ENCODE results near the gene GIPC1.
A peak's percentile ranks its signal among the peaks of the same experiment; 100 is the strongest.

Gene GIPC1

DNA sequence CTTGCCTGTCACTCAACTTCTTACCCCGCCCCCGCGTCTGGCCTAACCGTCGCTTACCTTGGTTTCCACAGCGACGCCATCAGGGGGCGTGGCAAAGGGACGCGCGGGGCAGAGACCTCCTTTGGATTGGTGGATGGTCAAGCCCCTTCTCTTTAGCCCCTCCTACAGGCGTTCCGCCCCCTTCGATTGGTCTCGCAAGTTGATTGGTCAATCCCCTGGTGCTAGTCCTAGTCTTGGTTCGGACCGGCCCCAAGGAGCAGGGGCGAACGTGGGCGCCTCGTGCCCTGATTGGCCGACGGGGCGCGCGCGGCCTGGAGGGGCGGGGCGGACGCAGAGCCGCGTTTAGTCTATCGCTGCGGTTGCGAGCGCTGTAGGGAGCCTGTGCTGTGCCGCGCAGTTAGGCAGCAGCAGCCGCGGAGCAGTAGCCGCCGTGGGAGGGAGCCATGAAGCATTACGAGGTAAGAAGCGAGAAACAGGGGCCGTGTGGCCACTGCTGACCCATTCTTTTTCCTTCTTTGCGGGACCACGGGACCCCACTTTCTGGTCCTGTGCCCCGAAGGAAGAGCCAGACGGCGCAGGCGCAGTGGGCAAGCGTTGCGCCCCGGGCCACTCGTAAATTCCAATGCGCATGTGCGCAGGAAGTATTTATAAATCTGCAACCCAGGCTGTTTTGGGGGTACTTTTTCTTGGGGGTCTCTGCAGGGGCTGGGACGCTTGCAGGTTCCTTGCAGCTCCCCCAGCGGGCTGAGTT, 33.5 kb upstream of the GIPC1 start, which contains the start of gene TECR:
TSS of gene TECR (plus strand) at position 341 of the 751 bp plus-strand sequence. CDS start at position 444, 103 bp downstream.
- peak within 1 kb of the TSS; percentile 68 for H3K9ac ChIP-seq
- no peaks in the 10 kb centered on the region for H4K20me1 ChIP-seq (ENCODE audit: insufficient read depth)
- H3K79me2 ChIP-seq (ENCODE audit: insufficient read depth, low read depth), result peaks cover 30% of the 10 kb centered on the region
- H3K27ac ChIP-seq, result peak within 1 kb of the TSS; percentile 49
- H3K36me3 ChIP-seq (ENCODE audit: insufficient read depth), result no peaks in the 10 kb centered on the region
- no peaks in the 10 kb centered on the region for H3K27me3 ChIP-seq (ENCODE audit: insufficient read depth, low read depth)
- no peak within 1 kb of the TSS for H3K4me3 ChIP-seq (IDR thresholded peaks at IDR 0.05; ENCODE audit: insufficient read depth, low read depth, low read length)
- H2AFZ ChIP-seq (ENCODE audit: low read depth), result peak within 1 kb of the TSS; percentile 90
- TF ChIP-seq, protein P1, sequence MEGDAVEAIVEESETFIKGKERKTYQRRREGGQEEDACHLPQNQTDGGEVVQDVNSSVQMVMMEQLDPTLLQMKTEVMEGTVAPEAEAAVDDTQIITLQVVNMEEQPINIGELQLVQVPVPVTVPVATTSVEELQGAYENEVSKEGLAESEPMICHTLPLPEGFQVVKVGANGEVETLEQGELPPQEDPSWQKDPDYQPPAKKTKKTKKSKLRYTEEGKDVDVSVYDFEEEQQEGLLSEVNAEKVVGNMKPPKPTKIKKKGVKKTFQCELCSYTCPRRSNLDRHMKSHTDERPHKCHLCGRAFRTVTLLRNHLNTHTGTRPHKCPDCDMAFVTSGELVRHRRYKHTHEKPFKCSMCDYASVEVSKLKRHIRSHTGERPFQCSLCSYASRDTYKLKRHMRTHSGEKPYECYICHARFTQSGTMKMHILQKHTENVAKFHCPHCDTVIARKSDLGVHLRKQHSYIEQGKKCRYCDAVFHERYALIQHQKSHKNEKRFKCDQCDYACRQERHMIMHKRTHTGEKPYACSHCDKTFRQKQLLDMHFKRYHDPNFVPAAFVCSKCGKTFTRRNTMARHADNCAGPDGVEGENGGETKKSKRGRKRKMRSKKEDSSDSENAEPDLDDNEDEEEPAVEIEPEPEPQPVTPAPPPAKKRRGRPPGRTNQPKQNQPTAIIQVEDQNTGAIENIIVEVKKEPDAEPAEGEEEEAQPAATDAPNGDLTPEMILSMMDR (conservative IDR thresholded peaks at IDR 0.05; ENCODE audit: low read depth, low read length), result 0 out of 2 replicates have a peak, but pooled peaks have one; percentile 14
- peak within 1 kb of the TSS; percentile 71 for H3K4me2 ChIP-seq
- H3K4me1 ChIP-seq (ENCODE audit: low read depth, poor library complexity, severe bottlenecking), result peaks cover 15% of the 10 kb centered on the region

DNA sequence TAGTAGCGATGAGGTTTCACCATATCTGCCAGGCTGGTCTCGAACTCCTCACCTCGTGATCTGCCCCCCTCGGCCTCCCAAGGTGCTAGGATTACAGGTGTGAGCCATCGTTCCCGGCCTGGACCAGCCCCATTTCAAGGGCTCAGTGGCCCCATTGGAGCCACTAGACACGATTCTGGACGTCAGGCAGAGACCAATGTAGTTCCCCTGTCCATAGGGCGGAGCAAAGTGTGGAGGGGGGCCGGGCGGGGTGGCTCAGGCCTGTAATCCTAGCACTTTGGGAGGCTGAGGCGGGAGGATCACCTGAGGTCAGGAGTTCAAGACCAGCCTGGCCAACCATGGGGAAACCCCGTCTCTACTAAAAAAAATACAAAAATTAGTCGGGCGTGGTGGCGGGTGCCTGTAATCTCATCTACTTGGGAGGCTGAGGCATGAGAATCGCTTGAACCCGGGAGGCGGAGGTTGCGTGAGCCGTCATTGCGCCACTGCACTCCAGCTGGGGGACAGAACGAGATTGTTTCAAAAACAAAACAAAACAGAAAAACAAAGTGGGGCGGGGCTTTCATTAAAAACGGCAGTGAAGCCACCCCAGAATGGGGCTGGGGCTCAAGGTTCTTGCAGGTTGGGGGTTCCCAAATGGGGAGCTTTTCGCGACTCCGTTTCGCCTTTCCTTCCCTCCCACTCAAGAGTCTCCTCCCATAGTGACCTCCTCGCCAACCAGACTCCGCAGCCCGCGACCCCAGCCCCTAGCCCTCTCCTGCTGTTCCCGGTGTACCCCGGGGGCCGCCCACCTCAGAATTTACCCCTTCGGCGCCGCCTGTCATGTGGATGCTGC, 32.7 kb upstream of the GIPC1 start:
- H3K27ac ChIP-seq, result no peak overlapping the region; the same call in 1 of the 2 replicates
- no peaks in the 10 kb centered on the region for H3K27me3 ChIP-seq (ENCODE audit: insufficient read depth, low read depth)
- TF ChIP-seq, protein P1 (conservative IDR thresholded peaks at IDR 0.05; ENCODE audit: low read depth, low read length), result no peak
- H3K4me3 ChIP-seq (IDR thresholded peaks at IDR 0.05; ENCODE audit: insufficient read depth, low read depth, low read length), result no peak overlapping the region
- H3K79me2 ChIP-seq (ENCODE audit: insufficient read depth, low read depth), result peaks cover 30% of the 10 kb centered on the region
- H3K36me3 ChIP-seq (ENCODE audit: insufficient read depth), result no peaks in the 10 kb centered on the region
- H4K20me1 ChIP-seq (ENCODE audit: insufficient read depth), result no peaks in the 10 kb centered on the region
- peak overlapping the region; percentile 71 for H3K4me2 ChIP-seq
- peaks cover 15% of the 10 kb centered on the region for H3K4me1 ChIP-seq (ENCODE audit: low read depth, poor library complexity, severe bottlenecking)
- H3K9ac ChIP-seq, result peak overlapping the region; percentile 24; the same call in 1 of the 2 replicates
- peak overlapping the region; percentile 77; the same call in 1 of the 2 replicates for H2AFZ ChIP-seq (ENCODE audit: low read depth)

DNA sequence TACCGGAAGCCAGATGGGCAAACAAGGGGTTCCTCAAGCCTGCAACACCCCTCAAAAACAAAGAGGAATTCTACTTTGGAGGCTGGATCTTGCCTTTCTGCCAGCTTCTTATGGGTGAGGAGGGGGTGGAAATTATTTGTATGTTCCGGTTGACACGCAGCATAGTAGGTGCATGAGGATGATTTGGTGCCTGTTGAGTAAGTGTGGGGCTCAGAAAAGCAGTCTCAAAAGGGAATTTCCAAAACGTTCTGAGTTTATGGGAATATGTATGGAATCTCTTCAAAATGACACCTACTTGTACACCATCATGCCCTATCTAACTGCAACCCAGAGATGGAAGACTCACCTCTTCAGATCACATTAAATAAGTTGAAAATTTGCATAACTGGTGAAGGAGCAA, 30.5 kb upstream of the GIPC1 start:
- H2AFZ ChIP-seq (ENCODE audit: low read depth), result no peak overlapping the region
- TF ChIP-seq, protein P1 (conservative IDR thresholded peaks at IDR 0.05; ENCODE audit: low read depth, low read length), result no peak
- no peak overlapping the region for H3K27ac ChIP-seq
- no peaks in the 10 kb centered on the region for H3K27me3 ChIP-seq (ENCODE audit: insufficient read depth, low read depth)
- no peak overlapping the region for H3K4me2 ChIP-seq
- H3K4me1 ChIP-seq (ENCODE audit: low read depth, poor library complexity, severe bottlenecking), result peaks cover 15% of the 10 kb centered on the region
- no peaks in the 10 kb centered on the region for H3K36me3 ChIP-seq (ENCODE audit: insufficient read depth)
- no peak overlapping the region for H3K4me3 ChIP-seq (IDR thresholded peaks at IDR 0.05; ENCODE audit: insufficient read depth, low read depth, low read length)
- H4K20me1 ChIP-seq (ENCODE audit: insufficient read depth), result no peaks in the 10 kb centered on the region
- no peak overlapping the region for H3K9ac ChIP-seq
- peaks cover 17% of the 10 kb centered on the region for H3K79me2 ChIP-seq (ENCODE audit: insufficient read depth, low read depth)

DNA sequence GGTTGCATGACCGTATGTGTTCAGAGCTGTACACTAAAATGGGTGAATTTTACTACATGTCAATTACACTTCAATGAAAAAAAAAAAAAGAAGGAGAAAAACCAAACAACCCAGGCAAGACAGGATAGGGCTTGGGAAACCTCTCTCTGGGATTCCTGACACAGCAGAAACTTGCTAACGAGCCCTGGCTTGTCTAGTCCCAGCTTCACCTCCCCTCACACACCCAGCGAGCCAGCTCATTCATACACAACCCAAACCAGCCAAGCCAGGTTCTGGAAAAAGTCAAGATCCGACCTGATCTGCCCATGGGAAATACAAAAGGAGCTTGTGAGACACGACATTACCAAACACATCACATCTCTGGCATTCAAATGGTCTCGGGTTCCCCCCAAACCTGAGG, 29.8 kb upstream of the GIPC1 start:
- Histone ChIP-seq H3K27me3 (ENCODE audit: insufficient read depth, low read depth) (no peaks in the 10 kb centered on the region), H3K9ac (no peak overlapping the region), H4K20me1 (ENCODE audit: insufficient read depth) (no peaks in the 10 kb centered on the region), H2AFZ (ENCODE audit: low read depth) (no peak overlapping the region), H3K36me3 (ENCODE audit: insufficient read depth) (no peaks in the 10 kb centered on the region), H3K4me3 (IDR thresholded peaks at IDR 0.05; ENCODE audit: insufficient read depth, low read depth, low read length) (no peak overlapping the region), H3K79me2 (ENCODE audit: insufficient read depth, low read depth) (peaks cover 10% of the 10 kb centered on the region), H3K4me1 (ENCODE audit: low read depth, poor library complexity, severe bottlenecking) (peaks cover 9% of the 10 kb centered on the region), H3K4me2 (no peak overlapping the region), H3K27ac (no peak overlapping the region)
- TF ChIP-seq, protein P1 (conservative IDR thresholded peaks at IDR 0.05; ENCODE audit: low read depth, low read length), result no peak
